MG63 (cell line): ENCODE measurements around the gene EPS8L1. TPM values are rescaled to one million over a fixed set of nuclear protein-coding genes. Genes with fewer than 3 reads are reported as not detected.
A peak's percentile ranks its signal among the peaks of the same experiment; 100 is the strongest.
"Not testable (repeated sequence)": the region's sequence is repeated elsewhere in the genome, so short reads cannot be mapped to it uniquely, and the experiment has no call there.

Experiments used
- DNase-seq: peaks from one replicate; pipeline ENCODE4 v3.0.0-alpha.2; 2020
- H3K27me3 ChIP-seq: fragments of 250-450 bp; sonication (Bioruptor Pico); 2 replicates; pipeline ENCODE4 v1.5.1; 2020; ENCODE audit warnings: mild to moderate bottlenecking, moderate library complexity
- H3K36me3 ChIP-seq: fragments of 250-450 bp; sonication (Bioruptor Pico); 2 replicates; pipeline ENCODE4 v1.5.1; 2020; ENCODE audit warnings: mild to moderate bottlenecking, moderate library complexity
- H3K4me3 ChIP-seq: fragments of 250-450 bp; sonication (Bioruptor Pico); 2 replicates; pipeline ENCODE4 v1.5.1; 2020; ENCODE audit warnings: mild to moderate bottlenecking, moderate library complexity
- H3K9me3 ChIP-seq: fragments of 250-450 bp; sonication (Bioruptor Pico); 2 replicates; pipeline ENCODE4 v1.5.1; 2020; ENCODE audit warnings: mild to moderate bottlenecking, moderate library complexity
- total RNA-seq: library from RNA; depleted of rRNA; stranded (reverse); fragments of >200 nt; shearing (Covaris generic); gene quantifications from 2 replicates; pipeline ENCODE4 v1.2.3, GENCODE V29; 2014; ENCODE audit warnings: low replicate concordance; rRNA removed

Gene EPS8L1
- total RNA-seq = 1.1 TPM in 1 of 2 replicates, not detected in the other

- Histone ChIP-seq H3K9me3 (0 out of 2 replicates have a peak, but pooled peaks cover 2% of the 10 kb centered on the region), H3K36me3 (no peaks in the 10 kb centered on the region), H3K27me3 (peaks cover 10% of the 10 kb centered on the region), H3K4me3 (no peak within 1 kb of the TSS)
- no peak for DNase-seq
These were observed at the start of gene EPS8L1 for GRCh38 chr19:55075371-55075998. Gene EPS8L1, plus strand, starts transcription at chr19:55075869. Its CDS starts 576 bp downstream, at chr19:55076445.

DNA sequence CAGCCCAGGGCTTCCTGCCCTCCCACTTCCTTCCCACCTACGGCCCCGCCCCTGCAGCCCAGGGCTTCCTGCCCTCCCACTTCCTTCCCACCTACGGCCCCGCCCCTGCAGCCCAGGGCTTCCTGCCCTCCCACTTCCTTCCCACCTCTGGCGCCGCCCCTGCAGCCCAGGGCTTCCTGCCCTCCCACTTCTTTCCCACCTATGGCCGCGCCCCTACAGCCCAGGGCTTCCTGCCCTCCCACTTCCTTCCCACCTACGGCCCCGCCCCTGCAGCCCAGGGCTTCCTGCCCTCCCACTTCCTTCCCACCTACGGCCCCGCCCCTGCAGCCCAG, 48.6 kb upstream of the EPS8L1 start:
- DNase-seq = peak; percentile 86
- H3K36me3 ChIP-seq, H3K9me3 ChIP-seq, H3K27me3 ChIP-seq: not testable (repeated sequence)
- H3K4me3 ChIP-seq = peak overlapping the region; percentile 86

GRCh38 chr19:55027472-55028337, 48.0 kb upstream of the EPS8L1 start:
- Histone ChIP-seq H3K36me3 (no peaks in the 10 kb centered on the region), H3K9me3 (peaks cover 6% of the 10 kb centered on the region), H3K4me3 (peak overlapping the region; percentile 86), H3K27me3 (no peaks in the 10 kb centered on the region)
- peak; percentile 40 for DNase-seq

- Histone ChIP-seq H3K36me3 (no peaks in the 10 kb centered on the region), H3K27me3 (no peaks in the 10 kb centered on the region), H3K9me3 (peaks cover 6% of the 10 kb centered on the region), H3K4me3 (no peak overlapping the region)
- no peak for DNase-seq
These were observed 46.9 kb upstream of the EPS8L1 start for GRCh38 chr19:55028757-55029156.

DNA sequence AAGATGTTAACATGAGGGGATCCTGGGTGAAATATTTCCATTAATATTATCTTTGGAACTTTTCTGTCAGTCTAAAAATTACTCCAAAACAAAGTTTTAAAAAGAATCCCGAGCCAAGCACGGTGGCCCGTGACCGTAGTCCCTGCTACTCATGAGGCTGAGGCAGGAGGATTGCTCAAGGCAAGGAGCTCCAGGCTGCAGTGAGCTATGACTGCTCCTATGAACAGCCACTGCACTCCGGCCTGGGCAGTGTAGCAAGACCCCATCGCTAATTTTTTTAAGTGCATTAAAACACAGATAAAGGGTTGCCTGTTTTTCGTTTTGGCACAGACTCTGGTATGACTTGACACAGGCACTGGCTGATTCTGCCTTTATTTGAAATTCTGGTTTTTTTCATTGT, 44.5 kb upstream of the EPS8L1 start:
- DNase-seq = no peak
- Histone ChIP-seq H3K4me3 (no peak overlapping the region), H3K27me3 (no peaks in the 10 kb centered on the region), H3K36me3 (no peaks in the 10 kb centered on the region), H3K9me3 (peaks cover 4% of the 10 kb centered on the region)

- Histone ChIP-seq H3K9me3 (no peaks in the 10 kb centered on the region), H3K4me3 (no peak overlapping the region), H3K27me3 (no peaks in the 10 kb centered on the region), H3K36me3 (no peaks in the 10 kb centered on the region)
- DNase-seq = peak; percentile 48
These were observed 43.4 kb upstream of the EPS8L1 start for GRCh38 chr19:55032170-55032800.

DNA sequence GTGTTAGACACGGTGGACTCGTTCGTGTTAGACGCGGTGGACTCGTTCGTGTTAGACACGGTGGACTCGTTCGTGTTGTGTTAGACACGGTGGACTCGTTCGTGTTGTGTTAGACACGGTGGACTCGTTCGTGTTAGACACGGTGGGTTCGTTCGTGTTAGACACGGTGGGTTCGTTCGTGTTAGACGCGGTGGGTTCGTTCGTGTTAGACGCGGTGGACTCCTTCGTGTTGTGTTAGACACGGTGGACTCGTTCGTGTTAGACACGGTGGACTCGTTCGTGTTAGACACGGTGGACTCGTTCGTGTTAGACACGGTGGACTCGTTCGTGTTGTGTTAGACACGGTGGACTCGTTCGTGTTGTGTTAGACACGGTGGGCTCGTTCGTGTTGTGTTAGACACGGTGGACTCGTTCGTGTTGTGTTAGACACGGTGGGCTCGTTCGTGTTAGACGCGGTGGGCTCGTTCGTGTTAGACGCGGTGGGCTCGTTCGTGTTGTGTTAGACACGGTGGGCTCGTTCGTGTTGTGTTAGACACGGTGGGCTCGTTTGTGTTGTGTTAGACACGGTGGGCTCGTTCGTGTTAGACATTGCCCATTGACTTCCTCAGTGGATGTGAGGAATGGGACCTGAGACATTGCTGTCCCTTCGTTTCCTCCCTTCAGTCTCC, 42.6 kb upstream of the EPS8L1 start:
- not testable (repeated sequence) for DNase-seq, H3K9me3 ChIP-seq, H3K4me3 ChIP-seq, H3K36me3 ChIP-seq, H3K27me3 ChIP-seq

GRCh38 chr19:55034751-55035150, 40.9 kb upstream of the EPS8L1 start:
- no peak overlapping the region for H3K4me3 ChIP-seq
- H3K27me3 ChIP-seq = no peaks in the 10 kb centered on the region
- H3K36me3 ChIP-seq = no peaks in the 10 kb centered on the region
- no peaks in the 10 kb centered on the region for H3K9me3 ChIP-seq
- no peak for DNase-seq

GRCh38 chr19:55036058-55036457, 39.6 kb upstream of the EPS8L1 start:
- Histone ChIP-seq H3K36me3 (no peaks in the 10 kb centered on the region; the same call in none of the 2 replicates), H3K4me3 (no peak overlapping the region), H3K27me3 (no peaks in the 10 kb centered on the region), H3K9me3 (no peaks in the 10 kb centered on the region)
- DNase-seq = no peak

GRCh38 chr19:55037603-55038002, 38.1 kb upstream of the EPS8L1 start:
- H3K27me3 ChIP-seq, H3K36me3 ChIP-seq, DNase-seq, H3K9me3 ChIP-seq, H3K4me3 ChIP-seq: not testable (repeated sequence)

GRCh38 chr19:55040654-55041053, 35.0 kb upstream of the EPS8L1 start:
- not testable (repeated sequence) for H3K9me3 ChIP-seq, DNase-seq, H3K27me3 ChIP-seq, H3K4me3 ChIP-seq
- H3K36me3 ChIP-seq = peaks cover 25% of the 10 kb centered on the region

GRCh38 chr19:55041244-55041626, 34.4 kb upstream of the EPS8L1 start:
- Histone ChIP-seq H3K36me3 (peaks cover 26% of the 10 kb centered on the region), H3K9me3 (no peaks in the 10 kb centered on the region), H3K27me3 (no peaks in the 10 kb centered on the region), H3K4me3 (no peak overlapping the region)
- no peak for DNase-seq

GRCh38 chr19:55041627-55042343, 33.9 kb upstream of the EPS8L1 start:
- H3K36me3 ChIP-seq = peaks cover 32% of the 10 kb centered on the region
- no peak overlapping the region for H3K4me3 ChIP-seq
- no peaks in the 10 kb centered on the region for H3K27me3 ChIP-seq
- H3K9me3 ChIP-seq = no peaks in the 10 kb centered on the region
- no peak for DNase-seq

GRCh38 chr19:55042344-55042678, 33.4 kb upstream of the EPS8L1 start:
- no peaks in the 10 kb centered on the region for H3K27me3 ChIP-seq
- H3K4me3 ChIP-seq = no peak overlapping the region
- DNase-seq = no peak
- no peaks in the 10 kb centered on the region for H3K9me3 ChIP-seq
- peaks cover 37% of the 10 kb centered on the region for H3K36me3 ChIP-seq

DNA sequence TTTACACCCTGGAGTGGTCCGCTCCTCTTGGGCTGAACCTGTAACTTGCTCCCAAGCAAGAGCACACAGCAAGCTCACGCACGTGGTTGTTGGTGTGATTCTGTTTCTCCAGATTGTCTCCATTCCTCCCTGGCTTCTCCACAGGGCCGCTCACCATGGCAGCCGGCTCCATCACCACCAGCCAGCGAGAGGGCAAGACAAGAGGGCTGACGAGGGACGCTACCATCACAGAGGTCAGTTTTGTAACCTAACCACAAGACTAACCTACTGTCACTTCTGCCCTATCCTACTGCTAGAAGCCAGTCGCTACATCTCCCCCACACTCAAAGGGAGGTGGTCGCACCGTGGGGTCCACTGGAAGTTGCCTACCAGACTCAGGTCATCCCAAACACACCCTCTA, 33.0 kb upstream of the EPS8L1 start:
- no peaks in the 10 kb centered on the region for H3K27me3 ChIP-seq
- peaks cover 40% of the 10 kb centered on the region for H3K36me3 ChIP-seq
- H3K9me3 ChIP-seq = no peaks in the 10 kb centered on the region
- DNase-seq = no peak
- no peak overlapping the region for H3K4me3 ChIP-seq

GRCh38 chr19:55044286-55044685, 31.4 kb upstream of the EPS8L1 start:
- no peak for DNase-seq
- Histone ChIP-seq H3K27me3 (no peaks in the 10 kb centered on the region), H3K4me3 (no peak overlapping the region), H3K36me3 (peaks cover 42% of the 10 kb centered on the region), H3K9me3 (no peaks in the 10 kb centered on the region)
